B cell (primary cell): ENCODE data around the gene MACROH2A1. TPM values are rescaled to one million over a fixed set of nuclear protein-coding genes. Genes with fewer than 3 reads are reported as not detected.

ENCODE experiments used
- ATAC-seq: fragments of 200-7000 bp; cut with Tn5 transposase; one replicate; pipeline ENCODE4 v1.10.0; 2021; ENCODE audit warnings: low read depth, mild to moderate bottlenecking, moderate number of reproducible peaks, moderate library complexity
- CTCF ChIA-PET: fragments of 350-600 bp; sonication (Branson Sonifier 250); formaldehyde crosslinking; loops from one replicate; lab custom pipeline; 2021; ENCODE audit warnings: antibody characterized with exemption, inconsistent platforms; lab: Charles Lee
- POLR2A ChIA-PET: fragments of 350-600 bp; sonication (Branson Sonifier 250); formaldehyde crosslinking; loops from one replicate; lab custom pipeline; 2021; ENCODE audit warnings: antibody characterized with exemption; lab: Charles Lee
- DNase-seq: peaks from one replicate; pipeline ENCODE4 v3.0.0; 2013
- H2AFZ ChIP-seq: 2 replicates; pipeline ENCODE4 v1.6.1; 2012; ENCODE audit warnings: mild to moderate bottlenecking, low read depth, low read length; ENCODE audit not compliant: insufficient read depth, poor library complexity, severe bottlenecking
- H3K27ac ChIP-seq, 2 donors: 1 replicate in 1 of 2; 2 replicates in 1 of 2; pipeline ENCODE4 v1.5.1; 2012 to 2013; ENCODE audit warnings: low read length in 2 of 2, mild to moderate bottlenecking in 2 of 2, moderate library complexity in 1 of 2
- H3K27me3 ChIP-seq, 4 experiments: fragments of 200-600 bp in 1 of 4; sonication (generic) in 1 of 4; replicated peaks in 1 of 4; 1 replicate in 2 of 4; 2 replicates in 2 of 4; pipeline versions ENCODE4 v1.6.1 to v1.7.0; 2013 to 2016; ENCODE audit warnings: low read length in 3 of 4, mild to moderate bottlenecking in 2 of 4, mixed read lengths in 1 of 4, moderate library complexity in 1 of 4; ENCODE audit not compliant: insufficient read depth in 4 of 4, control insufficient read depth in 3 of 4; ENCODE audit errors: control extremely low read depth in 1 of 4
- H3K36me3 ChIP-seq, 2 experiments: replicated peaks in 1 of 2; 1 replicate in 1 of 2; 2 replicates in 1 of 2; pipeline versions ENCODE4 v1.6.1 to v1.7.1; 2013; ENCODE audit warnings: low read length in 1 of 2; ENCODE audit not compliant: insufficient read depth in 2 of 2, control insufficient read depth in 1 of 2; ENCODE audit errors: control extremely low read depth in 1 of 2, extremely low read depth in 1 of 2
- H3K4me1 ChIP-seq, 2 donors: fragments of 200-600 bp in 1 of 2; sonication (generic) in 1 of 2; 1 replicate in 1 of 2; 2 replicates in 1 of 2; pipeline versions ENCODE4 v1.5.1 to v1.6.1; 2013 to 2017; ENCODE audit warnings: low read length in 2 of 2; ENCODE audit not compliant: control insufficient read depth in 2 of 2, insufficient read depth in 2 of 2
- H3K4me2 ChIP-seq: replicated peaks from 2 replicates; pipeline ENCODE3; 2012; ENCODE audit warnings: mild to moderate bottlenecking, low read depth, low read length; ENCODE audit not compliant: poor library complexity, severe bottlenecking
- H3K4me3 ChIP-seq, 5 experiments: fragments of 200-600 bp in 1 of 5; sonication (generic) in 1 of 5; 1 replicate in 3 of 5; 2 replicates in 2 of 5; pipeline versions ENCODE4 v1.5.1 to v1.7.0; 2011 to 2016; ENCODE audit warnings: low read length in 4 of 5, mild to moderate bottlenecking in 4 of 5, low read depth in 2 of 5, control low read depth in 1 of 5, moderate library complexity in 1 of 5; ENCODE audit not compliant: insufficient read depth in 1 of 5; ENCODE audit errors: control extremely low read depth in 1 of 5, extremely low read depth in 1 of 5
- H3K79me2 ChIP-seq: fragments of 200-600 bp; sonication (generic); one replicate; pipeline ENCODE4 v1.6.0; 2016; ENCODE audit warnings: low read length; ENCODE audit not compliant: control insufficient read depth, insufficient read depth
- H3K9ac ChIP-seq: fragments of 200-600 bp; sonication (generic); 2 replicates; pipeline ENCODE4 v1.6.1; 2017; ENCODE audit warnings: mild to moderate bottlenecking, low read length, moderate library complexity
- H3K9me3 ChIP-seq, 3 donors: one replicate each; pipeline versions ENCODE4 v1.6.1 to v1.7.1; 2013; ENCODE audit warnings: low read length in 2 of 3; ENCODE audit not compliant: control insufficient read depth in 2 of 3, insufficient read depth in 1 of 3; ENCODE audit errors: control extremely low read depth in 1 of 3
- H4K20me1 ChIP-seq: 2 replicates; pipeline ENCODE4 v1.6.0; 2012; ENCODE audit warnings: mild to moderate bottlenecking, low read length; ENCODE audit not compliant: insufficient read depth, control insufficient read depth, poor library complexity, severe bottlenecking
- H3K27ac Mint-ChIP-seq: one replicate; pipeline ENCODE4 v1.8.0; 2021; ENCODE audit warnings: mixed read lengths
- H3K27me3 Mint-ChIP-seq: one replicate; pipeline ENCODE4 v1.8.0; 2021; ENCODE audit warnings: mixed read lengths
- H3K4me1 Mint-ChIP-seq: one replicate; pipeline ENCODE4 v1.8.0; 2021; ENCODE audit warnings: mixed read lengths
- H3K4me3 Mint-ChIP-seq: one replicate; pipeline ENCODE4 v1.8.0; 2021; ENCODE audit warnings: mixed read lengths
- H3K9me3 Mint-ChIP-seq: one replicate; pipeline ENCODE4 v1.8.0; 2022; ENCODE audit warnings: mixed read lengths; ENCODE audit not compliant: insufficient read depth
- CTCF ChIP-seq: fragments of 200-600 bp; IDR thresholded peaks from one replicate; pipeline ENCODE4 v1.8.0; 2022; ENCODE audit warnings: antibody characterized with exemption, mild to moderate bottlenecking
- EZH2 ChIP-seq: IDR thresholded peaks from 2 replicates; pipeline ENCODE4 v1.6.1; 2012; ENCODE audit warnings: borderline replicate concordance, low read depth, mild to moderate bottlenecking, moderate library complexity, low read length; ENCODE audit not compliant: insufficient read depth, poor library complexity, severe bottlenecking
- WGBS: methylation state at CpG from one replicate; pipeline ENCODE4 v1.1.5; 2013; ENCODE audit warnings: missing lambda C conversion rate; ENCODE audit not compliant: insufficient coverage; 5-methylcytosine and 5-hydroxymethylcytosine counted together
- intact Hi-C: fragments of 100-400 bp; cut with micrococcal nuclease; formaldehyde crosslinking; loops from one replicate; pipeline ENCODE4 v1.10.0; 2022
- polyA plus RNA-seq: library from polyadenylated mRNA; depleted of rRNA; stranded (reverse); fragments of >200 nt; gene quantifications from 2 replicates; pipeline ENCODE4 v1.2.3, GENCODE V29; 2012
- total RNA-seq, 2 donors: library from RNA; stranded (reverse); fragments of 120-200 nt in 1 of 2; gene quantifications; 1 replicate in 1 of 2; 2 replicates in 1 of 2; pipeline versions ENCODE4 v1.2.3 to v1.2.4, GENCODE V29; 2013 to 2022

The MACROH2A1 gene
- total and polyA plus RNA-seq, 2 donors (not counting 1 experiment from before 2014, with no cell fraction given) = 80.1 to 99.7 TPM

DNA sequence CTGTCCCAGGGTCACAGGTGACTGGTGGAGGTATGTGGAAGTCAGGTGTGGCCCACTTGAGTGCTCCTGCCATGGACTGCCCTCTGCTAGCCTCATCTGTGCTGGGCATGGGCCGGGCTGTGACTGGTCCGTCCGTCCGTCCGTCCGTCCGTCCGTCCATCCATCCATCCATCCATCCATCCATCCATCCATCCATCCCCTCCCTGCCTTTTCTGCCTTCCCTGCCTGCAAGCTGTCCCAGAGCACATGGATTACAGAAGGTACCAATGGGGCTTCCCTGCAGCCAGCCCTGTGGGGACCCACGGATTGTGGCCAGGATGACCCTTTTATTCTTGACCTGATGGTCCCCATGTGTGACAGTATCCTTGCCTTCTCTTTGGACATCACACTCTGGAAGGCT is 92.5 kb downstream of the MACROH2A1 start:
- Mint-ChIP-seq H3K4me3 (no peak overlapping the region), H3K9me3 (no peaks in the 10 kb centered on the region), H3K27ac (no peak overlapping the region), H3K27me3 (peaks cover 37% of the 10 kb centered on the region), H3K4me1 (no peaks in the 10 kb centered on the region)
- Histone ChIP-seq H3K79me2 (no peaks in the 10 kb centered on the region), H3K36me3 (no peaks in the 10 kb centered on the region), H3K4me2 (no peak overlapping the region), H3K9me3 (no peaks in the 10 kb centered on the region), H3K9ac (no peak overlapping the region), H3K4me1 (no peaks in the 10 kb centered on the region), H2AFZ (no peak overlapping the region), H3K27me3 (peaks cover 0 to 7% (median under 1%) of the 10 kb centered on the region in 4 experiments), H3K4me3 (no peak overlapping the region), H3K27ac (no peak overlapping the region), H4K20me1 (no peaks in the 10 kb centered on the region)
- ChIA-PET CTCF (no interaction called here), POLR2A (interaction anchor here (0.6 kb wide), 1 partner anchor 24 kb away, joined by 4 read pairs; no protein-coding TSS in a partner anchor)
- ATAC-seq = no peak
- 99% methylated on average over 9 of the region's 9 CpGs for WGBS
- TF ChIP-seq EZH2 (no peak), CTCF (no peak)
- DNase-seq = no peak
- intact Hi-C loops = no loop called here

DNA sequence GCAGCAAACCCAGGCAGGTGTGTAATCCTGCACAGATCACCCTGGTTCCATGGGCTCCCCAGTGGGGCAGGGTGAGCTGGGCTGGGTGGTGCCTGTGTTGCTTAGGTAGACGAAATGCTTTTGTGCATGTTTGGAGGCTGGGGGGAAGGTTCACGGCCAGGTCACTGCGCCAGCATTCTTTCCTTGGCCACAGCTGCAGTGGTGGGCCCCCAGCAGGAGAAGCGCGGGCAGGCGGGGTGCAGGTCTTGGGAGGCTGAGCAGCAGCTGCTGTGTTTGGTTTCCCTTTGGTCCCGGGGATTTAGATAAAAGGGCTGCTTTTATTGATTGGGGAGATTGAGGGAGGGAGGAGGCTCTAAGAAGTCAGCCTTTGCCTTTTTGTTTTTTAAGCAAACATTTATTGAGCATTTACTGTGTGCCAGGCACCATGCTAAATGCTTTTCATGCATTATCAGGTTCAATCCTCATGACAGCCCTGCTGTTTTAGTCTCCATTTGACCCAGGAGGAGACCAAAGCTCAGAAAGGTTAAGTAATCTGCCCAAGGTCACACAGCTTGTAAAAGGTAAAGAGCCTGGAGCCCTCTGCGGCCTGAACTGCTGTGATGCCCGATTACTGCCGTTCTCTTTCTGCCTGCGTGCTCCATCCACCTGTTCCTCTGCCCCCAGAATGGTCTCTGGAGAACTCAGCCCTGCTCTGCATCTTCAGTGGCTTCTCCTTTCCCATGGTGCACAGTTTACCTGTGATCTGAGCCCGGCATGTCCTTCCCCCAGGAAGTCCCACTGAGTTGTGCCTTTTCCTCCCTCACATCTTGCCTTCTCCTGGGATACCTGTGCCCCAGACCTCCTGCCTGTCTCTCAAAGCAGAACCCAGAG is 94.4 kb downstream of the MACROH2A1 start:
- Histone ChIP-seq H3K27me3 (peaks cover 0 to 7% (median 4%) of the 10 kb centered on the region in 4 experiments), H3K4me1 (no peaks in the 10 kb centered on the region), H3K4me3 (no peak overlapping the region), H4K20me1 (no peaks in the 10 kb centered on the region), H3K4me2 (no peak overlapping the region), H3K9me3 (no peaks in the 10 kb centered on the region), H3K79me2 (no peaks in the 10 kb centered on the region), H3K36me3 (no peaks in the 10 kb centered on the region), H2AFZ (no peak overlapping the region), H3K9ac (no peak overlapping the region), H3K27ac (no peak overlapping the region)
- Mint-ChIP-seq H3K27ac (no peak overlapping the region), H3K4me3 (no peak overlapping the region), H3K27me3 (peaks cover 36% of the 10 kb centered on the region), H3K9me3 (no peaks in the 10 kb centered on the region), H3K4me1 (no peaks in the 10 kb centered on the region)
- TF ChIP-seq CTCF = no peak
- TF ChIP-seq EZH2 = no peak
- 84% methylated on average over 12 of the region's 12 CpGs for WGBS
- ChIA-PET CTCF (no interaction called here), POLR2A (no interaction called here)
- intact Hi-C loops = no loop called here
- DNase-seq = no peak
- no peak for ATAC-seq
